A673 (cell line): Measurements from ENCODE around the gene NKX1-1. TPM values are rescaled to one million over a fixed set of nuclear protein-coding genes. Genes with fewer than 3 reads are reported as not detected.

Experiments used
- BruUV-seq: library from RNA; stranded (reverse); fragments of 400-500 nt; replicated peaks from 2 replicates; lab custom pipeline; 2021; lab: Mats Ljungman, UMichigan
- CTCF ChIA-PET: fragments of 300-600 bp; sonication (Branson Sonifier 250); formaldehyde crosslinking; loops from one replicate; lab custom pipeline; 2022; ENCODE audit warnings: antibody characterized with exemption; lab: Charles Lee
- POLR2A ChIA-PET: fragments of 300-600 bp; sonication (Branson Sonifier 250); formaldehyde crosslinking; loops from one replicate; lab custom pipeline; 2022; ENCODE audit warnings: antibody characterized with exemption; ENCODE audit not compliant: low non-redundant PET; lab: Charles Lee
- DNase-seq: peaks from one replicate; pipeline ENCODE4 v3.0.0-alpha.2; 2015; ENCODE audit warnings: low spot score
- H3K27ac ChIP-seq: fragments of 200-600 bp; sonication (generic); 2 replicates; pipeline ENCODE4 v1.5.1; 2016; ENCODE audit warnings: mixed run types, low read depth, mild to moderate bottlenecking, mixed read lengths, antibody characterized with exemption, low read length; ENCODE audit not compliant: poor library complexity, severe bottlenecking
- H3K27me3 ChIP-seq: fragments of 200-600 bp; sonication (generic); replicated peaks from 2 replicates; pipeline ENCODE4 v1.6.1; 2017; ENCODE audit warnings: mixed run types, low read depth, mild to moderate bottlenecking, mixed read lengths, antibody characterized with exemption, low read length; ENCODE audit not compliant: insufficient read depth, poor library complexity
- H3K36me3 ChIP-seq: fragments of 200-600 bp; sonication (generic); 2 replicates; pipeline ENCODE4 v1.6.1; 2016; ENCODE audit warnings: mixed run types, mild to moderate bottlenecking, mixed read lengths, antibody characterized with exemption, low read length; ENCODE audit not compliant: insufficient read depth, poor library complexity, severe bottlenecking
- H3K4me1 ChIP-seq: fragments of 200-600 bp; sonication (generic); 2 replicates; pipeline ENCODE4 v1.6.1; 2017; ENCODE audit warnings: mixed run types, mild to moderate bottlenecking, mixed read lengths, antibody characterized with exemption, low read length; ENCODE audit not compliant: insufficient read depth, poor library complexity, severe bottlenecking
- H3K4me3 ChIP-seq: fragments of 200-600 bp; sonication (generic); 2 replicates; pipeline ENCODE4 v1.5.1; 2016; ENCODE audit warnings: low read depth, mixed run types, mild to moderate bottlenecking, mixed read lengths, low read length; ENCODE audit not compliant: poor library complexity, severe bottlenecking
- H3K9me3 ChIP-seq: fragments of 200-600 bp; sonication (generic); 2 replicates; pipeline ENCODE4 v1.6.1; 2016; ENCODE audit warnings: mixed run types, low read depth, mild to moderate bottlenecking, mixed read lengths, antibody characterized with exemption, low read length; ENCODE audit not compliant: poor library complexity, severe bottlenecking
- EZH2 ChIP-seq: fragments of 200-600 bp; sonication (generic); IDR thresholded peaks from 2 replicates; pipeline ENCODE4 v1.6.1; 2017; ENCODE audit warnings: borderline replicate concordance, low read depth, mild to moderate bottlenecking, mixed read lengths, antibody characterized with exemption, low read length; ENCODE audit not compliant: poor library complexity, severe bottlenecking
- intact Hi-C: fragments of 100-400 bp; cut with micrococcal nuclease; formaldehyde crosslinking; loops from one replicate; pipeline ENCODE4 v1.10.0; 2022; ENCODE audit not compliant: unreplicated experiment
- total RNA-seq: library from RNA; stranded (reverse); gene quantifications from 2 replicates; pipeline ENCODE4 v1.2.3, GENCODE V29; 2021
- TF ChIP-seq, protein P1 (sequence below): fragments of 300-800, 200-600 bp; sonication (generic); conservative IDR thresholded peaks from 2 replicates; pipeline ENCODE4 v1.5.1; 2017; ENCODE audit warnings: low read depth, mild to moderate bottlenecking, antibody characterized with exemption, low read length, moderate library complexity, mixed read lengths

Gene NKX1-1
- total RNA-seq, 1 experiment from 2014 or later = not detected

DNA sequence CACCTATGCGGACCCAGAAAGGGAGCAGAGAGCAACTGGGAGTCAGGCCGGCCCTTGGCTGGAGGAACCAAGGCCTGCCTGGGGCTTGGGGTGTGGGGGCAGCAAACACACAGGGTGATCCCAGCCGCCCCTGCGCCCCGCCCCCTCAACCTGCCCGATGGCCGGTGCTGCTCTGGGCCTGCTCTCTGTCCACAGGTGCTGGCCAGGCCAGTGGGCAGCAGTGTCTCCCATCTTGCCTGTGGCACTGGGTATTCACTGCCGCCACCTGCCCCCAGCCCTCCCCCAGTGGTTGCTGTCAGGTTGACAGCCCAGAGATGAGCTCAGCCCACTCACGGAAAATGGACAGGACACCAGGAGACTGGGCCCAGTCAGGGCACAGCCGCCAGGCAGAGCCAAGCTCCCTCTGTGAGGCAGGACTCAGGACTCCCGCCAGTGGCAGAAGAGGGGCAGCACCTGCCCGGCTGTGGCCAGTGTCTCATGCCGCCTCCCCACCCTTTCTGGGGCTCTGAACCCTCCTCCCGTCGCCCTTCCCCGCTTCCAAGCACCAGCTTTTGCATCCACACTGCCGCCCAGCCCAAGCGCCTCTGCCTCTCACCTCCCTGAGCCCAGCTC is 4.7 kb downstream of the NKX1-1 start:
- H3K27me3 ChIP-seq = peaks cover 63% of the 10 kb centered on the region
- H3K9me3 ChIP-seq = peaks cover 11% of the 10 kb centered on the region
- intact Hi-C loops = no loop called here
- H3K4me1 ChIP-seq = no peaks in the 10 kb centered on the region
- H3K27ac ChIP-seq = no peak overlapping the region
- CTCF ChIA-PET = interaction anchor here (0.6 kb wide), 1 partner anchor 107 kb away, joined by 7 read pairs; no protein-coding TSS in a partner anchor
- DNase-seq = no peak
- no TSS peak for BruUV-seq
- H3K36me3 ChIP-seq = no peaks in the 10 kb centered on the region
- no peak overlapping the region for H3K4me3 ChIP-seq
- TF ChIP-seq EZH2 = no peak
- TF ChIP-seq, protein P1, sequence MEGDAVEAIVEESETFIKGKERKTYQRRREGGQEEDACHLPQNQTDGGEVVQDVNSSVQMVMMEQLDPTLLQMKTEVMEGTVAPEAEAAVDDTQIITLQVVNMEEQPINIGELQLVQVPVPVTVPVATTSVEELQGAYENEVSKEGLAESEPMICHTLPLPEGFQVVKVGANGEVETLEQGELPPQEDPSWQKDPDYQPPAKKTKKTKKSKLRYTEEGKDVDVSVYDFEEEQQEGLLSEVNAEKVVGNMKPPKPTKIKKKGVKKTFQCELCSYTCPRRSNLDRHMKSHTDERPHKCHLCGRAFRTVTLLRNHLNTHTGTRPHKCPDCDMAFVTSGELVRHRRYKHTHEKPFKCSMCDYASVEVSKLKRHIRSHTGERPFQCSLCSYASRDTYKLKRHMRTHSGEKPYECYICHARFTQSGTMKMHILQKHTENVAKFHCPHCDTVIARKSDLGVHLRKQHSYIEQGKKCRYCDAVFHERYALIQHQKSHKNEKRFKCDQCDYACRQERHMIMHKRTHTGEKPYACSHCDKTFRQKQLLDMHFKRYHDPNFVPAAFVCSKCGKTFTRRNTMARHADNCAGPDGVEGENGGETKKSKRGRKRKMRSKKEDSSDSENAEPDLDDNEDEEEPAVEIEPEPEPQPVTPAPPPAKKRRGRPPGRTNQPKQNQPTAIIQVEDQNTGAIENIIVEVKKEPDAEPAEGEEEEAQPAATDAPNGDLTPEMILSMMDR = no peak
- POLR2A ChIA-PET = no interaction called here

DNA sequence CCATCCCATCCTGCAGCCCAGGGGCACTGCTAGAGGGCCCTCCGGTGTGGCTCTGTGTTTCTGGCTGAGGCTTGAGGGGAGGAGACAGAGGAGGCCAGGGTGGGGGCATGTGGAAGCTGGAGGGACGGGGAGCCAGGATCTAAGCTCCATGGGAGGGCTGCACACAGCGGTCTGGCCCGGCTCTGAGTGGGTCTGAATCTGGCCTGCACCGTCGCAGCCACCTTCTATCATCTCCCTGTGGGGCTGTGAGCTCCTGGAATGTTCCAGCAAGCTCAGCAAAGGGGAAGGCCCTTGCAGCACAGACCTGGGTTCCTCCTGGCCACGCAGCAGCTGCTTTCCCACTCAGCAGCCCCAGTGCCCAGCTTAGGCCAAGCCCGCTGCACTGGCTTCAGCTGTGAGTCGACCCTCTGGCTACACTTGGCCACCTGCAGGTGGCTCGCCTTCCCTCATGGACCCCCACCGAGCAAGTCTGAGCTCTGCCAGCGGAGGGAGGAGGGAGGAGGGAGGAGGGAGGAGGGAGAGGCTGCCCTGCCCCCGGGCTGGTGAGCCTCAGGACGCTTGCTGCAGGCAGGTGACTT is 5.3 kb downstream of the NKX1-1 start:
- DNase-seq = no peak
- Histone ChIP-seq H3K4me3 (no peak overlapping the region), H3K36me3 (no peaks in the 10 kb centered on the region), H3K4me1 (no peaks in the 10 kb centered on the region), H3K27ac (no peak overlapping the region), H3K27me3 (peaks cover 57% of the 10 kb centered on the region), H3K9me3 (peaks cover 14% of the 10 kb centered on the region)
- intact Hi-C loops = no loop called here
- CTCF ChIA-PET = interaction anchor here (0.5 kb wide), 1 partner anchor 126 kb away, joined by 3 read pairs; no protein-coding TSS in a partner anchor
- TF ChIP-seq, protein P1 = no peak
- TF ChIP-seq EZH2 = no peak
- no TSS peak for BruUV-seq
- POLR2A ChIA-PET = no interaction called here

DNA sequence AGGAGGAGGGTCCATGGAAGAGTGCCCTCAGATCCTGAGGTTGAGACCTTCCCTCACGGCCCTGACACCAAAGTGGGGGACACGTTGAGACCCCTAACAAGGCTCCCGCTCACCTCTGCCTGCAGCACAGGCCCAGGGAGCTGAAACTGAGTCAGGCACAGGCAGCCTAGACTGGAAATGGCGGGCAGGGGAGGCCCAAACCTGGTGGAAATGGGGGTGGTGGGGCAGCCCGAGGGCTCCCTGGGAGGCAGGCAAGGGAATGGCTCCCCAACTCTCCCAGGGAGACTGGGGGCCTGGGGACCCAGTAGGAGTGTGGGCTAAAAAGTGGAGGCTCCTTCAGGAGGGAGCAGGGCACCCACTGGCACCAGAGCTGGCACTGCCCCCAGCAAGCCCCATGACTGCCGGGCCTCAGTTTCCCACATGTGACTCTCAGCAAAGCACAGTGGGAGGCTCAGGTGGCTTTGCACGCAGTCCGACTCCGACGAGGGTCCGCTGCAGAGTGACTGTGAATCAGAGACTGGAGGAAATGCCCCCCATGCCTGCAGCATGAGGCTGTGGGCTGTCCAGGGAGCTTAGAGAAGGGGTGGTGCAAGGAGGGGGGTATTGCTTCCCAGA is 5.9 kb downstream of the NKX1-1 start:
- intact Hi-C loops = no loop called here
- ChIA-PET POLR2A (no interaction called here), CTCF (interaction anchor here (0.5 to 0.6 kb wide), 2 partner anchors 125 to 181 kb away, joined by 3 to 4 read pairs; no protein-coding TSS in a partner anchor)
- Histone ChIP-seq H3K4me1 (no peaks in the 10 kb centered on the region), H3K27me3 (peaks cover 51% of the 10 kb centered on the region), H3K36me3 (no peaks in the 10 kb centered on the region), H3K9me3 (peaks cover 14% of the 10 kb centered on the region), H3K4me3 (no peak overlapping the region), H3K27ac (no peak overlapping the region)
- BruUV-seq = no TSS peak
- DNase-seq = no peak
- TF ChIP-seq, protein P1 = no peak
- no peak for TF ChIP-seq EZH2
